ENCODE results near the gene PIWIL1. TPM values are rescaled to one million over a fixed set of nuclear protein-coding genes. Genes with fewer than 3 reads are reported as not detected.

Gene PIWIL1
- total RNA-seq, 1 donor, result not detected

- no peak overlapping the region for H3K4me3 ChIP-seq (ENCODE audit: insufficient read depth, low read length)
- no peaks in the 10 kb centered on the region for H3K36me3 ChIP-seq (ENCODE audit: insufficient read depth, low read length)
- H4K20me1 ChIP-seq (ENCODE audit: insufficient read depth, low read length), result no peaks in the 10 kb centered on the region
- DNase-seq (ENCODE audit: insufficient read length, low spot score, missing footprints), result no peak
- no peaks in the 10 kb centered on the region for H3K79me2 ChIP-seq (ENCODE audit: insufficient read depth, low read length)
- no peak overlapping the region for H3K4me2 ChIP-seq (ENCODE audit: insufficient read depth, low read length)
- H2AFZ ChIP-seq (ENCODE audit: low read length), result no peak overlapping the region
- no peaks in the 10 kb centered on the region for H3K4me1 ChIP-seq (ENCODE audit: insufficient read depth, low read length)
- H3K27ac ChIP-seq (ENCODE audit: low read depth, low read length), result no peak overlapping the region
- TF ChIP-seq CTCF (IDR thresholded peaks at IDR 0.05; ENCODE audit: extremely low read depth, low read depth, low read length), result no peak
- H3K9me3 ChIP-seq (ENCODE audit: low read depth, low read length), result no peaks in the 10 kb centered on the region
- H3K27me3 ChIP-seq (ENCODE audit: insufficient read depth, low read length), result no peaks in the 10 kb centered on the region
These were observed 46.5 kb downstream of the PIWIL1 start for GRCh38 chr12:130384234-130384633.

- H3K4me1 ChIP-seq (ENCODE audit: insufficient read depth, low read length), result no peaks in the 10 kb centered on the region
- no peak overlapping the region for H3K27ac ChIP-seq (ENCODE audit: low read depth, low read length)
- no peaks in the 10 kb centered on the region for H3K27me3 ChIP-seq (ENCODE audit: insufficient read depth, low read length)
- H3K9me3 ChIP-seq (ENCODE audit: low read depth, low read length), result no peaks in the 10 kb centered on the region
- H3K79me2 ChIP-seq (ENCODE audit: insufficient read depth, low read length), result no peaks in the 10 kb centered on the region
- no peak overlapping the region for H3K4me2 ChIP-seq (ENCODE audit: insufficient read depth, low read length)
- no peak overlapping the region for H2AFZ ChIP-seq (ENCODE audit: low read length)
- H3K36me3 ChIP-seq (ENCODE audit: insufficient read depth, low read length), result no peaks in the 10 kb centered on the region
- no peak for TF ChIP-seq CTCF (IDR thresholded peaks at IDR 0.05; ENCODE audit: extremely low read depth, low read depth, low read length)
- no peak overlapping the region for H3K4me3 ChIP-seq (ENCODE audit: insufficient read depth, low read length)
- no peak for DNase-seq (ENCODE audit: insufficient read length, low spot score, missing footprints)
- no peaks in the 10 kb centered on the region for H4K20me1 ChIP-seq (ENCODE audit: insufficient read depth, low read length)
These were observed 47.5 kb downstream of the PIWIL1 start for GRCh38 chr12:130385193-130385592.

GRCh38 chr12:130391186-130391585 lies 53.5 kb downstream of the PIWIL1 start:
- Histone ChIP-seq H3K27ac (ENCODE audit: low read depth, low read length) (no peak overlapping the region), H3K36me3 (ENCODE audit: insufficient read depth, low read length) (no peaks in the 10 kb centered on the region), H3K4me1 (ENCODE audit: insufficient read depth, low read length) (no peaks in the 10 kb centered on the region), H3K27me3 (ENCODE audit: insufficient read depth, low read length) (no peaks in the 10 kb centered on the region), H3K4me2 (ENCODE audit: insufficient read depth, low read length) (no peak overlapping the region), H3K9me3 (ENCODE audit: low read depth, low read length) (no peaks in the 10 kb centered on the region), H4K20me1 (ENCODE audit: insufficient read depth, low read length) (no peaks in the 10 kb centered on the region), H3K4me3 (ENCODE audit: insufficient read depth, low read length) (no peak overlapping the region), H3K79me2 (ENCODE audit: insufficient read depth, low read length) (no peaks in the 10 kb centered on the region), H2AFZ (ENCODE audit: low read length) (no peak overlapping the region)
- no peak for DNase-seq (ENCODE audit: insufficient read length, low spot score, missing footprints)
- TF ChIP-seq CTCF (IDR thresholded peaks at IDR 0.05; ENCODE audit: extremely low read depth, low read depth, low read length), result no peak

GRCh38 chr12:130394906-130395305 lies 57.2 kb downstream of the PIWIL1 start:
- Histone ChIP-seq H3K79me2 (ENCODE audit: insufficient read depth, low read length) (no peaks in the 10 kb centered on the region), H3K4me3 (ENCODE audit: insufficient read depth, low read length) (no peak overlapping the region), H3K9me3 (ENCODE audit: low read depth, low read length) (no peaks in the 10 kb centered on the region), H2AFZ (ENCODE audit: low read length) (no peak overlapping the region), H4K20me1 (ENCODE audit: insufficient read depth, low read length) (no peaks in the 10 kb centered on the region), H3K27me3 (ENCODE audit: insufficient read depth, low read length) (no peaks in the 10 kb centered on the region), H3K36me3 (ENCODE audit: insufficient read depth, low read length) (no peaks in the 10 kb centered on the region), H3K4me1 (ENCODE audit: insufficient read depth, low read length) (no peaks in the 10 kb centered on the region), H3K27ac (ENCODE audit: low read depth, low read length) (no peak overlapping the region), H3K4me2 (ENCODE audit: insufficient read depth, low read length) (no peak overlapping the region)
- no peak for TF ChIP-seq CTCF (IDR thresholded peaks at IDR 0.05; ENCODE audit: extremely low read depth, low read depth, low read length)
- DNase-seq (ENCODE audit: insufficient read length, low spot score, missing footprints), result no peak

All from osteoblast (primary cell).